Lung (tissue), 12 donors: Measurements from ENCODE around the gene TRANK1. TPM values are rescaled to one million over a fixed set of nuclear protein-coding genes. Genes with fewer than 3 reads are reported as not detected.
A peak's percentile ranks its signal among the peaks of the same experiment; 100 is the strongest.
"Not testable (repeated sequence)": the region's sequence is repeated elsewhere in the genome, so short reads cannot be mapped to it uniquely, and the experiment has no call there.

Experiments used
- ATAC-seq: fragments of 200-7000 bp; cut with Tn5 transposase; one replicate; pipeline ENCODE4 v1.9.1; 2020; ENCODE audit warnings: moderate number of reproducible peaks; ENCODE audit not compliant: insufficient read depth, low FRiP score
- DNase-seq, 3 donors: peaks; one replicate each; pipeline ENCODE4 v3.0.0-alpha.2; 2013 to 2017
- H3K27ac ChIP-seq, 2 donors: one replicate each; pipeline ENCODE4 v1.5.1; 2013; ENCODE audit warnings: mild to moderate bottlenecking in 2 of 2, moderate library complexity in 2 of 2, control low read depth in 1 of 2, inconsistent platforms in 1 of 2, low read depth in 1 of 2, low read length in 1 of 2
- H3K27me3 ChIP-seq, 3 donors: one replicate each; pipeline ENCODE4 v1.5.1; 2013; ENCODE audit warnings: low read length in 2 of 3; ENCODE audit not compliant: control insufficient read depth in 3 of 3, insufficient read depth in 3 of 3
- H3K36me3 ChIP-seq, 4 donors: one replicate each; pipeline ENCODE4 v1.5.1; 2013; ENCODE audit warnings: low read length in 4 of 4, mild to moderate bottlenecking in 1 of 4, moderate library complexity in 1 of 4; ENCODE audit not compliant: control insufficient read depth in 4 of 4, insufficient read depth in 4 of 4
- H3K4me1 ChIP-seq, 5 donors: one replicate each; pipeline ENCODE4 v1.5.1; 2013; ENCODE audit warnings: low read length in 5 of 5, mild to moderate bottlenecking in 2 of 5, moderate library complexity in 1 of 5; ENCODE audit not compliant: control insufficient read depth in 5 of 5, insufficient read depth in 5 of 5
- H3K4me3 ChIP-seq: one replicate; pipeline ENCODE4 v1.5.1; 2013; ENCODE audit warnings: mild to moderate bottlenecking, control low read depth, moderate library complexity
- H3K9ac ChIP-seq, 2 donors: one replicate each; pipeline ENCODE4 v1.5.1; 2013; ENCODE audit warnings: low read length in 2 of 2, control low read depth in 1 of 2; ENCODE audit not compliant: insufficient read depth in 1 of 2
- H3K9me3 ChIP-seq, 4 donors: one replicate each; pipeline ENCODE4 v1.5.1; 2013; ENCODE audit warnings: low read length in 3 of 4, mild to moderate bottlenecking in 1 of 4, moderate library complexity in 1 of 4; ENCODE audit not compliant: control insufficient read depth in 4 of 4, insufficient read depth in 3 of 4
- CTCF ChIP-seq: IDR thresholded peaks from 2 replicates; pipeline ENCODE4 v1.5.1; 2012; ENCODE audit warnings: mild to moderate bottlenecking; ENCODE audit errors: control extremely low read depth, extremely low read depth
- WGBS, 2 donors: extraction: QIAGEN DNeasy Blood & Tissue Kit; methylation state at CpG; one replicate each; pipeline ENCODE4 v1.1.7; 2013; 5-methylcytosine and 5-hydroxymethylcytosine counted together
- polyA plus RNA-seq, 2 donors: library from polyadenylated mRNA; stranded (reverse); fragments of 200-250 nt; gene quantifications; one replicate each; pipeline ENCODE4 v1.2.1, GENCODE V29; 2013
- total RNA-seq, 2 donors: library from RNA; depleted of rRNA in 1 of 2; stranded (reverse); fragments of >200 nt in 1 of 2; gene quantifications; one replicate each; pipeline ENCODE4 v1.2.1, GENCODE V29; 2014 to 2021
- donor health status: control.
- donor health status: control.
- donor health status: Bipolar disorder and iron deficiency.
- donor health status: healthy.
- donor health status: DM: yes; HTN: yes; CAD: no.

The TRANK1 gene
- total and polyA plus RNA-seq, 4 donors = 4.3 to 34.3 (median 15.1) TPM

DNA sequence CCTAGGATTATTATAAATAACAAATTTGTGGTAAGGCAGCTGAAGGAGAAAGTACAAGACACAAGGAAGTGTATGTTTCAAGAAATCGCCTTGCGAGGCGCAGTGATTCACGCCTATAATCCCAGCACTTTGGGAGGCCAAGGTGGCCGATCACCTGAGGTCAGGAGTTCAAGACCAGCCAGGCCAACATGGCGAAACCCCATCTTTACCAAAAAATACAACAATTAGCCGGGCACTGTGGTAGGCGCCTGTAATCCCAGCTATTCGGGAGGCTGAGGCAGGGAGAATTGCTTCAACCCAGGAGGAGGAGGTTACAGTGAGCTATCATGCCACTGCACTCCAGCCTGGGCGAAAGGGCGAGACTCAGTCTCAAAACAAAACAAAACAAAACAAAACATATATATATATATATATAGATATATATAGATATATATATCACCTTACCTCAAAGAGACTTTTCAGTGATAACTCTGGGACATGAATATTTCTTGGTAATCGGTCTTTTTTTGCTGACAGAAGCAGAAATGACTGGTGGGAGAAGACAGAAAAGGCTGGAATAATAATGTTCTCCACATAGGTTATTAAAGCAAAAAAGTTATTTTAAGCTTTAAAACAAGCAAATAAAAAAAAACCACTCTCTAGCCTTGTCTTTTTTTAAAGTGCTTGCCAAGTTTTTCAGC lies 52.3 kb downstream of the TRANK1 start:
- Histone ChIP-seq H3K27me3 (no peaks in the 10 kb centered on the region), H3K27ac (peak overlapping the region; percentile 63 to 65), H3K36me3 (peaks cover 3 to 20% (median 11%) of the 10 kb centered on the region in 4 donors), H3K9ac (no peak overlapping the region), H3K4me1 (peaks cover 2 to 56% (median 7%) of the 10 kb centered on the region in 5 donors), H3K9me3 (no peaks in the 10 kb centered on the region), H3K4me3 (no peak overlapping the region)
- no peak for DNase-seq
- 91 to 92% methylated on average over 12 of the region's 12 CpGs for WGBS, 2 donors
- no peak for TF ChIP-seq CTCF
- ATAC-seq = no peak

GRCh38 chr3:36891701-36892160 lies 53.1 kb downstream of the TRANK1 start:
- no peaks in the 10 kb centered on the region for H3K27me3 ChIP-seq
- H3K9ac ChIP-seq = no peak overlapping the region
- peaks cover 7 to 19% (median 13%) of the 10 kb centered on the region in 4 donors for H3K36me3 ChIP-seq
- no peaks in the 10 kb centered on the region for H3K9me3 ChIP-seq
- peaks cover 2 to 61% (median 7%) of the 10 kb centered on the region in 5 donors for H3K4me1 ChIP-seq
- H3K27ac ChIP-seq = peak overlapping the region in 1 of 2 donors; percentile 72
- ATAC-seq (no peak), DNase-seq (peak; percentile 95 to 99 (median 99))
- H3K4me3 ChIP-seq = no peak overlapping the region
- no peak for TF ChIP-seq CTCF
- 68 to 81% methylated on average over 4 of the region's 4 CpGs for WGBS, 2 donors

DNA sequence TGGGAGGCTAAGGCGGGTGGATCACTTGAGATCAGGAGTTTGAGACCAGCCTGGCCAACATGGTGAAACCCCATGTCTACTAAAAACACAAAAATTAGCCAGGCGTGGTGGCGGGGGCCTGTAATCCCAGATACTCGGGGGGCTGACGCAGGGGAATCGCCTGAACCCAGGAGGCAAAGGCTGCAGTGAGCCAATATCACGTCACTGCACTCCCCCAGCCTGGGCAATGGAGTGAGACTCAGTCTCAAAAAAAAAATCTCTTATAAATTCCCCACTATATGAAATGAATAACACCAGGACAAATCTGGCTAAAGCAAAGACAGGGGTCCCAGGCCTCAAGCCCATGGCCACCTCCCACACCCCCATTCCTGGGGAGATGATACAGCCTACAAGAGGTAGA lies 53.8 kb downstream of the TRANK1 start:
- peaks cover 7 to 22% (median 13%) of the 10 kb centered on the region in 4 donors for H3K36me3 ChIP-seq
- ATAC-seq, H3K27ac ChIP-seq, H3K9me3 ChIP-seq, H3K9ac ChIP-seq, H3K4me3 ChIP-seq, H3K27me3 ChIP-seq: not testable (repeated sequence)
- WGBS, 2 donors = 93 to 95% methylated on average over 7 of the region's 7 CpGs
- peaks cover 2 to 61% (median 7%) of the 10 kb centered on the region in 5 donors for H3K4me1 ChIP-seq
- peak in 1 of 3 donors; percentile 40 for DNase-seq

DNA sequence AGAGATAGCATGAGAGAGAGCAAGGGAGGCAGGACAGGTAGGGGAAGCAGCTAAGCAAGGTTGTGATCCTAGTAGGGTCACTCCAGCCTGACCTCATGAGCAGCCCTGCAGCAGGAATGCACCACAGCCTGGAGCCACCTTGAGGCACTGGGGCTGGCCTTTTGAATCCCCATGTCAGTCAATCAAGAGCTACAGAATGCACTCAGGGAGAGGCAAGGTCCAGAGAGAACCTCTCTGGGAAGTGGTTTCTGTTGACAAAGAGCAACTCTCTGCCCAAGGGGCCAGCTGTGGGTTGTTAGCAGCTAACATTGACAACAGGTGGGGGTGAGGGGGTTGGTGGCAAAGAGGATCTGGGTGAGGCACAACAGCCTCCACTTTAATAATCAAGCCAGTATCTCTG lies 54.6 kb downstream of the TRANK1 start:
- Histone ChIP-seq H3K9me3 (no peaks in the 10 kb centered on the region), H3K4me1 (peaks cover 2 to 61% (median 7%) of the 10 kb centered on the region in 5 donors), H3K4me3 (no peak overlapping the region), H3K36me3 (peaks cover 7 to 22% (median 13%) of the 10 kb centered on the region in 4 donors), H3K27me3 (no peaks in the 10 kb centered on the region), H3K27ac (no peak overlapping the region), H3K9ac (no peak overlapping the region)
- ATAC-seq (no peak), DNase-seq (no peak)
- TF ChIP-seq CTCF = no peak
